ENCODE data around the gene KRT77. TPM values are rescaled to one million over a fixed set of nuclear protein-coding genes. Genes with fewer than 3 reads are reported as not detected.

The KRT77 gene
- total and polyA plus RNA-seq, 5 donors from 2014 or later: not detected

- Histone ChIP-seq H3K27me3 (ENCODE audit: control insufficient read depth, insufficient read depth, low read length) (peaks cover 13% of the 10 kb centered on the region), H3K4me3 (ENCODE audit: low read depth, low read length) (no peak overlapping the region), H3K36me3 (ENCODE audit: control insufficient read depth, insufficient read depth, low read length) (no peaks in the 10 kb centered on the region), H3K27ac (ENCODE audit: insufficient read depth, low read length, poor library complexity, severe bottlenecking) (no peak overlapping the region), H3K9me3 (ENCODE audit: control insufficient read depth in 2 of 2, low read length in 2 of 2) (no peaks in the 10 kb centered on the region), H3K4me1 (ENCODE audit: control insufficient read depth, insufficient read depth, low read length, poor library complexity, severe bottlenecking) (no peaks in the 10 kb centered on the region)
- Mint-ChIP-seq H3K36me3 (no peaks in the 10 kb centered on the region), H3K27ac (no peak overlapping the region), H3K4me1 (peaks cover 0 to 21% (median 1%) of the 10 kb centered on the region in 4 donors), H3K9me3 (peaks cover 0 to 3% (median 0%) of the 10 kb centered on the region in 7 donors), H3K4me3 (no peak overlapping the region), H3K27me3 (peaks cover 24% of the 10 kb centered on the region)
- no peak for DNase-seq
- no peak for ATAC-seq (ENCODE audit: low read depth in 2 of 2)
Measured at GRCh38 chr12:52710730-52711129, 7.4 kb upstream of the KRT77 start.

GRCh38 chr12:52708010-52708409 lies 4.7 kb upstream of the KRT77 start:
- no peaks in the 10 kb centered on the region for H3K36me3 Mint-ChIP-seq
- Histone ChIP-seq H3K27me3 (ENCODE audit: control insufficient read depth, insufficient read depth, low read length) (no peaks in the 10 kb centered on the region), H3K4me3 (ENCODE audit: low read depth, low read length) (no peak overlapping the region), H3K4me1 (ENCODE audit: control insufficient read depth, insufficient read depth, low read length, poor library complexity, severe bottlenecking) (no peaks in the 10 kb centered on the region), H3K9me3 (ENCODE audit: control insufficient read depth in 2 of 2, low read length in 2 of 2) (no peaks in the 10 kb centered on the region), H3K36me3 (ENCODE audit: control insufficient read depth, insufficient read depth, low read length) (no peaks in the 10 kb centered on the region), H3K27ac (ENCODE audit: insufficient read depth, low read length, poor library complexity, severe bottlenecking) (no peak overlapping the region)
- DNase-seq (no peak), ATAC-seq (ENCODE audit: low read depth in 2 of 2) (no peak)
- H3K4me3 Mint-ChIP-seq: no peak overlapping the region
- H3K27ac Mint-ChIP-seq: peak overlapping the region in 2 of 3 donors; percentile 60 to 84
- H3K4me1 Mint-ChIP-seq: peaks cover 0 to 14% (median 0%) of the 10 kb centered on the region in 4 donors
- H3K27me3 Mint-ChIP-seq: peaks cover 24% of the 10 kb centered on the region
- H3K9me3 Mint-ChIP-seq: peaks cover 0 to 3% (median 0%) of the 10 kb centered on the region in 7 donors

DNA sequence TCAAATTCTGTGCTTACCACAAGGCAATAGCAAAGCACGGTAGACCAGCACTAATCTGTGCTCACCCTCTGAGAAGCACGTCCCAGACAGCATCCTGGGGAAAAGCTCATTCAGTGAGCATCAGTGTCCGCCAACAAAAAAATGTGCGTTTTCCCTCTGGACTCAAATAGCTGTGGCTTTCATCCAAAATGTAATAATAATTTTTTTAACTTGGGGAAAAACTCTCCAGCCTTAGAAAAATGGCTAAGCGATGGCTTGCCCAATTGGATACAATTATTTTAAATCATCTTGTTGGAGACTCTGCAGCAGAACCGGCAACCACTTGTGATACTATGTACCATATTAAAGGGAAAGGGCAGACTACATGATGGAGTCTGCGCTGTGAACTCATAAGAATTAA lies 1.1 kb upstream of the KRT77 start:
- Histone ChIP-seq H3K27me3 (ENCODE audit: control insufficient read depth, insufficient read depth, low read length) (no peaks in the 10 kb centered on the region), H3K9me3 (ENCODE audit: control insufficient read depth in 2 of 2, low read length in 2 of 2) (no peaks in the 10 kb centered on the region), H3K4me3 (ENCODE audit: low read depth, low read length) (no peak overlapping the region), H3K27ac (ENCODE audit: insufficient read depth, low read length, poor library complexity, severe bottlenecking) (no peak overlapping the region), H3K4me1 (ENCODE audit: control insufficient read depth, insufficient read depth, low read length, poor library complexity, severe bottlenecking) (no peaks in the 10 kb centered on the region), H3K36me3 (ENCODE audit: control insufficient read depth, insufficient read depth, low read length) (no peaks in the 10 kb centered on the region)
- H3K27ac Mint-ChIP-seq: peak overlapping the region in 1 of 3 donors; percentile 71
- DNase-seq (no peak), ATAC-seq (ENCODE audit: low read depth in 2 of 2) (no peak)
- no peak overlapping the region for H3K4me3 Mint-ChIP-seq
- H3K9me3 Mint-ChIP-seq: no peaks in the 10 kb centered on the region
- H3K27me3 Mint-ChIP-seq: peaks cover 14% of the 10 kb centered on the region
- H3K4me1 Mint-ChIP-seq: peaks cover 0 to 14% (median 0%) of the 10 kb centered on the region in 4 donors
- no peaks in the 10 kb centered on the region for H3K36me3 Mint-ChIP-seq

- Mint-ChIP-seq H3K4me1 (peaks cover 0 to 14% (median 0%) of the 10 kb centered on the region in 4 donors), H3K36me3 (no peaks in the 10 kb centered on the region), H3K9me3 (no peaks in the 10 kb centered on the region), H3K27me3 (peaks cover 14% of the 10 kb centered on the region), H3K27ac (peak overlapping the region in 1 of 3 donors; percentile 71), H3K4me3 (no peak overlapping the region)
- H3K36me3 ChIP-seq (ENCODE audit: control insufficient read depth, insufficient read depth, low read length): no peaks in the 10 kb centered on the region
- ATAC-seq (ENCODE audit: low read depth in 2 of 2): no peak
- H3K27me3 ChIP-seq (ENCODE audit: control insufficient read depth, insufficient read depth, low read length): no peaks in the 10 kb centered on the region
- H3K27ac ChIP-seq (ENCODE audit: insufficient read depth, low read length, poor library complexity, severe bottlenecking): no peak overlapping the region
- no peak for DNase-seq
- no peaks in the 10 kb centered on the region for H3K9me3 ChIP-seq (ENCODE audit: control insufficient read depth in 2 of 2, low read length in 2 of 2)
- no peaks in the 10 kb centered on the region for H3K4me1 ChIP-seq (ENCODE audit: control insufficient read depth, insufficient read depth, low read length, poor library complexity, severe bottlenecking)
- H3K4me3 ChIP-seq (ENCODE audit: low read depth, low read length): no peak overlapping the region
Measured at GRCh38 chr12:52703878-52704277, 554 bp upstream of the KRT77 start.

GRCh38 chr12:52702338-52702737 lies 986 bp downstream of the KRT77 start:
- no peak overlapping the region for H3K4me3 ChIP-seq (ENCODE audit: low read depth, low read length)
- H3K4me1 ChIP-seq (ENCODE audit: control insufficient read depth, insufficient read depth, low read length, poor library complexity, severe bottlenecking): no peaks in the 10 kb centered on the region
- no peaks in the 10 kb centered on the region for H3K9me3 ChIP-seq (ENCODE audit: control insufficient read depth in 2 of 2, low read length in 2 of 2)
- Mint-ChIP-seq H3K27me3 (peaks cover 14% of the 10 kb centered on the region), H3K27ac (no peak overlapping the region), H3K4me1 (peaks cover 0 to 2% (median 0%) of the 10 kb centered on the region in 4 donors), H3K9me3 (peaks cover 0 to 2% (median 0%) of the 10 kb centered on the region in 7 donors), H3K36me3 (no peaks in the 10 kb centered on the region), H3K4me3 (no peak overlapping the region)
- no peak overlapping the region for H3K27ac ChIP-seq (ENCODE audit: insufficient read depth, low read length, poor library complexity, severe bottlenecking)
- no peak for ATAC-seq (ENCODE audit: low read depth in 2 of 2)
- no peak for DNase-seq
- H3K36me3 ChIP-seq (ENCODE audit: control insufficient read depth, insufficient read depth, low read length): no peaks in the 10 kb centered on the region
- no peaks in the 10 kb centered on the region for H3K27me3 ChIP-seq (ENCODE audit: control insufficient read depth, insufficient read depth, low read length)

- H3K9me3 Mint-ChIP-seq: peaks cover 0 to 2% (median 0%) of the 10 kb centered on the region in 7 donors
- H3K27ac Mint-ChIP-seq: no peak overlapping the region
- no peaks in the 10 kb centered on the region for H3K9me3 ChIP-seq (ENCODE audit: control insufficient read depth in 2 of 2, low read length in 2 of 2)
- no peak overlapping the region for H3K27ac ChIP-seq (ENCODE audit: insufficient read depth, low read length, poor library complexity, severe bottlenecking)
- no peak overlapping the region for H3K4me3 Mint-ChIP-seq
- no peaks in the 10 kb centered on the region for H3K36me3 Mint-ChIP-seq
- no peaks in the 10 kb centered on the region for H3K4me1 Mint-ChIP-seq
- no peak for DNase-seq
- peaks cover 14% of the 10 kb centered on the region for H3K27me3 Mint-ChIP-seq
- H3K27me3 ChIP-seq (ENCODE audit: control insufficient read depth, insufficient read depth, low read length): no peaks in the 10 kb centered on the region
- H3K4me1 ChIP-seq (ENCODE audit: control insufficient read depth, insufficient read depth, low read length, poor library complexity, severe bottlenecking): no peaks in the 10 kb centered on the region
- ATAC-seq (ENCODE audit: low read depth in 2 of 2): no peak
- H3K36me3 ChIP-seq (ENCODE audit: control insufficient read depth, insufficient read depth, low read length): no peaks in the 10 kb centered on the region
- H3K4me3 ChIP-seq (ENCODE audit: low read depth, low read length): no peak overlapping the region
Measured at GRCh38 chr12:52701281-52701680, 2.0 kb downstream of the KRT77 start.

- no peaks in the 10 kb centered on the region for H3K27me3 ChIP-seq (ENCODE audit: control insufficient read depth, insufficient read depth, low read length)
- Mint-ChIP-seq H3K27me3 (peaks cover 14% of the 10 kb centered on the region), H3K36me3 (no peaks in the 10 kb centered on the region), H3K27ac (peak overlapping the region in 1 of 3 donors; percentile 29), H3K4me1 (no peaks in the 10 kb centered on the region), H3K9me3 (peaks cover 0 to 2% (median 0%) of the 10 kb centered on the region in 7 donors), H3K4me3 (no peak overlapping the region)
- no peak overlapping the region for H3K27ac ChIP-seq (ENCODE audit: insufficient read depth, low read length, poor library complexity, severe bottlenecking)
- ATAC-seq (ENCODE audit: low read depth in 2 of 2): no peak
- H3K4me1 ChIP-seq (ENCODE audit: control insufficient read depth, insufficient read depth, low read length, poor library complexity, severe bottlenecking): no peaks in the 10 kb centered on the region
- H3K36me3 ChIP-seq (ENCODE audit: control insufficient read depth, insufficient read depth, low read length): no peaks in the 10 kb centered on the region
- no peak overlapping the region for H3K4me3 ChIP-seq (ENCODE audit: low read depth, low read length)
- DNase-seq: no peak
- H3K9me3 ChIP-seq (ENCODE audit: control insufficient read depth in 2 of 2, low read length in 2 of 2): no peaks in the 10 kb centered on the region
Measured at GRCh38 chr12:52699960-52700359, 3.4 kb downstream of the KRT77 start.

- H3K36me3 ChIP-seq (ENCODE audit: control insufficient read depth, insufficient read depth, low read length): no peaks in the 10 kb centered on the region
- peaks cover 14% of the 10 kb centered on the region for H3K27me3 Mint-ChIP-seq
- peaks cover 0 to 2% (median 0%) of the 10 kb centered on the region in 7 donors for H3K9me3 Mint-ChIP-seq
- H3K4me3 ChIP-seq (ENCODE audit: low read depth, low read length): no peak overlapping the region
- no peak overlapping the region for H3K27ac ChIP-seq (ENCODE audit: insufficient read depth, low read length, poor library complexity, severe bottlenecking)
- no peak for DNase-seq
- H3K4me3 Mint-ChIP-seq: no peak overlapping the region
- no peaks in the 10 kb centered on the region for H3K4me1 ChIP-seq (ENCODE audit: control insufficient read depth, insufficient read depth, low read length, poor library complexity, severe bottlenecking)
- H3K9me3 ChIP-seq (ENCODE audit: control insufficient read depth in 2 of 2, low read length in 2 of 2): no peaks in the 10 kb centered on the region
- peak overlapping the region in 1 of 3 donors; percentile 29 for H3K27ac Mint-ChIP-seq
- ATAC-seq (ENCODE audit: low read depth in 2 of 2): no peak
- H3K36me3 Mint-ChIP-seq: no peaks in the 10 kb centered on the region
- no peaks in the 10 kb centered on the region for H3K4me1 Mint-ChIP-seq
- H3K27me3 ChIP-seq (ENCODE audit: control insufficient read depth, insufficient read depth, low read length): no peaks in the 10 kb centered on the region
Measured at GRCh38 chr12:52699373-52699772, 4.0 kb downstream of the KRT77 start.

Data from CD4-positive, CD25-positive, alpha-beta regulatory T cell (primary cell).